Ovary (tissue), 9 donors: ENCODE results near the gene PACSIN2. TPM values are rescaled to one million over a fixed set of nuclear protein-coding genes. Genes with fewer than 3 reads are reported as not detected.
A peak's percentile ranks its signal among the peaks of the same experiment; 100 is the strongest.

Source experiments
- DNase-seq, 5 donors: peaks; one replicate each; pipeline ENCODE4 v3.0.0-alpha.2; 2019 to 2020
- H3K27ac ChIP-seq, 2 donors: fragments of 200-600 bp; one replicate each; pipeline versions ENCODE4 v1.5.1 to v1.8.0; 2019 to 2022
- H3K27me3 ChIP-seq: fragments of 200-600 bp; one replicate; pipeline ENCODE4 v1.8.0; 2022
- H3K36me3 ChIP-seq: fragments of 200-600 bp; sonication (generic); one replicate; pipeline ENCODE4 v1.5.1; 2019
- H3K4me1 ChIP-seq: one replicate; pipeline ENCODE4 v1.8.1; 2013; ENCODE audit warnings: mild to moderate bottlenecking, moderate library complexity; ENCODE audit not compliant: insufficient read depth
- H3K4me3 ChIP-seq: fragments of 200-600 bp; sonication (generic); one replicate; pipeline ENCODE4 v1.5.1; 2017
- H3K9me3 ChIP-seq, 2 donors: fragments of 200-600 bp in 1 of 2; sonication (generic) in 1 of 2; one replicate each; pipeline versions ENCODE4 v1.5.1 to v1.8.1; 2013 to 2019; ENCODE audit warnings: mild to moderate bottlenecking in 1 of 2, moderate library complexity in 1 of 2
- CTCF ChIP-seq, 3 donors: fragments of 450-650 bp in 2 of 3; fragments of 200-600 bp in 1 of 3; IDR thresholded peaks; one replicate each; pipeline versions ENCODE4 v1.5.1 to v1.8.0; 2016 to 2022; ENCODE audit warnings: antibody characterized with exemption in 3 of 3, mild to moderate bottlenecking in 1 of 3
- EP300 ChIP-seq: sonication (generic); formaldehyde crosslinking; IDR thresholded peaks from one replicate; pipeline ENCODE4 v1.6.1; 2017; ENCODE audit warnings: antibody characterized with exemption
- POLR2A ChIP-seq: fragments of 450-650 bp; IDR thresholded peaks from one replicate; pipeline ENCODE4 v1.6.1; 2017; ENCODE audit warnings: antibody characterized with exemption, mild to moderate bottlenecking, moderate library complexity
- WGBS, 3 donors: extraction: QIAGEN DNeasy Blood & Tissue Kit in 1 of 3; methylation state at CpG; one replicate each; pipeline versions ENCODE4 v1.1.5 to v1.1.7; 2013 to 2017; 5-methylcytosine and 5-hydroxymethylcytosine counted together
- intact Hi-C, 4 donors: fragments of 100-400 bp; cut with DNase I; formaldehyde crosslinking; loops; one replicate each; pipeline versions ENCODE4 v1.11.0 to v1.15.1; 2022 to 2023
- polyA plus RNA-seq, 2 donors: library from polyadenylated mRNA; stranded (reverse); fragments of 200-250 nt in 1 of 2; fragments of 350-450 nt in 1 of 2; fragmentation: Illumina TruSeq in 1 of 2; extraction: RNeasy Lipid Tissue Mini Kit (QIAGEN cat#74804) in 1 of 2; gene quantifications; one replicate each; pipeline ENCODE4 v1.2.3, GENCODE V29; 2013 to 2014
- total RNA-seq, 7 donors: library from RNA; depleted of rRNA in 2 of 7; stranded (reverse); fragments of >200 nt in 2 of 7; fragmentation: NEBNext Ultra II Directional in 3 of 7; extraction: Animal tissue kit (Norgen Biotek cat#: 25700) in 3 of 7; gene quantifications; one replicate each; pipeline versions ENCODE4 v1.1.0 to v1.2.4, GENCODE V29; 2016 to 2023
- donor health status: DM: no; HTN: no; CAD: no; lungs with moderate emphysema.
- donor health status: DM: no; HTN: no; CAD: no.
- donor health status: Bipolar disorder and iron deficiency.
- donor health status: DM: yes; HTN: yes; CAD: no.
- donor health status: DM: no; HTN: no; CAD: no.
- donor health status: DM: yes; HTN: yes; CAD: no.

The PACSIN2 gene
- total and polyA plus RNA-seq, 9 donors, result 25.5 to 60.0 (median 48.0) TPM

- no peak overlapping the region for H3K27ac ChIP-seq
- H3K4me1 ChIP-seq, result no peaks in the 10 kb centered on the region
- intact Hi-C loops, result loop anchor here in 1 of 4 donors (10.0 kb wide), 1 partner anchor 175 kb away; no protein-coding TSS in a partner anchor
- no peak for DNase-seq
- WGBS, 3 donors, result 80 to 88% (median 88%) methylated on average over 13 of the region's 13 CpGs
- H3K9me3 ChIP-seq, result no peaks in the 10 kb centered on the region
- no peak overlapping the region for H3K4me3 ChIP-seq
- no peaks in the 10 kb centered on the region for H3K27me3 ChIP-seq
- H3K36me3 ChIP-seq, result no peaks in the 10 kb centered on the region
- no peak for TF ChIP-seq EP300
- no peak for TF ChIP-seq CTCF (IDR thresholded peaks at IDR 0.05)
- TF ChIP-seq POLR2A, result no peak
These were observed 24.9 kb upstream of the PACSIN2 start for GRCh38 chr22:43039800-43040199.

- TF ChIP-seq EP300 (no peak), CTCF (IDR thresholded peaks at IDR 0.05) (no peak), POLR2A (no peak)
- DNase-seq, result no peak
- Histone ChIP-seq H3K4me3 (no peak overlapping the region), H3K27ac (no peak overlapping the region), H3K4me1 (no peaks in the 10 kb centered on the region), H3K27me3 (no peaks in the 10 kb centered on the region), H3K9me3 (no peaks in the 10 kb centered on the region), H3K36me3 (no peaks in the 10 kb centered on the region)
- intact Hi-C loops, result loop anchor here in 1 of 4 donors (10.0 kb wide), 1 partner anchor 174 kb away; no protein-coding TSS in a partner anchor
- WGBS, 3 donors, result 91 to 93% (median 93%) methylated on average over 15 of the region's 15 CpGs
These were observed 23.4 kb upstream of the PACSIN2 start for GRCh38 chr22:43038325-43038724.

- TF ChIP-seq EP300 (no peak), POLR2A (no peak), CTCF (IDR thresholded peaks at IDR 0.05) (no peak)
- H3K4me1 ChIP-seq, result no peaks in the 10 kb centered on the region
- no peaks in the 10 kb centered on the region for H3K27me3 ChIP-seq
- 41 to 55% (median 55%) methylated on average over 19 of the region's 19 CpGs for WGBS, 3 donors
- no peaks in the 10 kb centered on the region for H3K9me3 ChIP-seq
- DNase-seq, result peak in 4 of 5 donors; percentile 21 to 62 (median 49)
- H3K27ac ChIP-seq, result no peak overlapping the region
- H3K4me3 ChIP-seq, result no peak overlapping the region
- intact Hi-C loops, result loop anchor here in 1 of 4 donors (10.0 kb wide), 1 partner anchor 172 kb away; no protein-coding TSS in a partner anchor
- no peaks in the 10 kb centered on the region for H3K36me3 ChIP-seq
These were observed 21.4 kb upstream of the PACSIN2 start for GRCh38 chr22:43036282-43036829.

GRCh38 chr22:43035250-43035649, 20.3 kb upstream of the PACSIN2 start:
- intact Hi-C loops, result loop anchor here in 1 of 4 donors (10.0 kb wide), 1 partner anchor 170 kb away; no protein-coding TSS in a partner anchor
- Histone ChIP-seq H3K36me3 (no peaks in the 10 kb centered on the region), H3K27me3 (no peaks in the 10 kb centered on the region), H3K9me3 (no peaks in the 10 kb centered on the region), H3K4me3 (no peak overlapping the region), H3K27ac (no peak overlapping the region), H3K4me1 (no peaks in the 10 kb centered on the region)
- DNase-seq, result no peak
- TF ChIP-seq POLR2A (no peak), CTCF (IDR thresholded peaks at IDR 0.05) (no peak), EP300 (no peak)
- 72 to 92% (median 81%) methylated on average over 9 of the region's 9 CpGs for WGBS, 3 donors
